Mesenteric fat pad (tissue), 1 donor: ENCODE data around the gene NOP16. TPM values are rescaled to one million over a fixed set of nuclear protein-coding genes. Genes with fewer than 3 reads are reported as not detected.
"Not testable (repeated sequence)": the region's sequence is repeated elsewhere in the genome, so short reads cannot be mapped to it uniquely, and the experiment has no call there.

ENCODE experiments used
- DNase-seq: peaks from one replicate; pipeline ENCODE4 v3.0.0-alpha.2; 2020; ENCODE audit warnings: low spot score
- total RNA-seq: library from RNA; stranded (reverse); fragmentation: NEBNext Ultra II Directional; extraction: Animal tissue kit (Norgen Biotek cat#: 25700); gene quantifications from one replicate; pipeline ENCODE4 v1.2.1, GENCODE V29; 2021
- donor health status: DM: yes; HTN: yes; CAD: no.

Gene NOP16
- total RNA-seq, 1 donor from 2014 or later: 38.9 TPM

- no peak for DNase-seq
Measured at GRCh38 chr5:176410486-176411180, 22.2 kb upstream of the NOP16 start.

GRCh38 chr5:176409765-176410164, 21.4 kb upstream of the NOP16 start:
- no peak for DNase-seq

GRCh38 chr5:176408590-176408989, 20.2 kb upstream of the NOP16 start:
- no peak for DNase-seq

- not testable (repeated sequence) for DNase-seq
Measured at GRCh38 chr5:176408252-176408573, 19.8 kb upstream of the NOP16 start.

GRCh38 chr5:176407456-176408251, 19.3 kb upstream of the NOP16 start:
- no peak for DNase-seq

- no peak for DNase-seq
Measured at GRCh38 chr5:176406436-176407052, 18.1 kb upstream of the NOP16 start.

GRCh38 chr5:176405656-176406435, 17.4 kb upstream of the NOP16 start:
- no peak for DNase-seq

GRCh38 chr5:176401281-176402205, 13.1 kb upstream of the NOP16 start:
- DNase-seq: no peak

GRCh38 chr5:176400382-176401156, 12.2 kb upstream of the NOP16 start:
- no peak for DNase-seq

- no peak for DNase-seq
Measured at GRCh38 chr5:176397736-176398420, 9.5 kb upstream of the NOP16 start.

- no peak for DNase-seq
Measured at GRCh38 chr5:176396330-176396729, 7.9 kb upstream of the NOP16 start.

GRCh38 chr5:176394881-176395675, 6.7 kb upstream of the NOP16 start:
- no peak for DNase-seq

GRCh38 chr5:176394096-176394495, 5.7 kb upstream of the NOP16 start:
- DNase-seq: no peak

- DNase-seq: no peak
Measured at GRCh38 chr5:176392526-176392925, 4.1 kb upstream of the NOP16 start.

- no peak for DNase-seq
Measured at GRCh38 chr5:176391999-176392398, 3.6 kb upstream of the NOP16 start.

GRCh38 chr5:176391479-176391878, 3.1 kb upstream of the NOP16 start:
- no peak for DNase-seq

GRCh38 chr5:176389135-176390123, 1.0 kb upstream of the NOP16 start:
- DNase-seq: peak; percentile 98
